ENCODE data around the gene DYNLL1.

Gene DYNLL1

GRCh38 chr12:120546050-120546386 is 50.1 kb downstream of the DYNLL1 start:
- DNase-seq: no peak

Measured in amygdala (tissue), 56 donors.